ENCODE results near the gene TFCP2. TPM values are rescaled to one million over a fixed set of nuclear protein-coding genes. Genes with fewer than 3 reads are reported as not detected.

The TFCP2 gene
- total RNA-seq, 3 donors from 2014 or later, result 32.9 to 33.7 (median 33.1) TPM

Other genes starting within 250 kb of the TFCP2 start
- gene HIGD1C, start 220.6 kb downstream of the TFCP2 start, total RNA-seq, result not detected
- 10 to 100 TPM; 39.1 to 45.0 (median 39.3) TPM for gene SLC11A2, start 146.8 kb downstream of the TFCP2 start, total RNA-seq
- 10 to 100 TPM; 40.6 to 47.6 (median 42.5) TPM for gene LETMD1, start 124.8 kb downstream of the TFCP2 start, total RNA-seq
- 10 to 100 TPM; 20.7 to 22.5 (median 21.5) TPM for gene CSRNP2, start 89.5 kb downstream of the TFCP2 start, total RNA-seq
- 1 to 10 TPM; 4.1 to 8.5 (median 7.2) TPM for gene POU6F1, start 44.9 kb upstream of the TFCP2 start, total RNA-seq
- 100 to 1,000 TPM; 143 to 145 (median 145) TPM for gene DAZAP2, start 65.7 kb upstream of the TFCP2 start, total RNA-seq
- gene SMAGP, start 97.3 kb upstream of the TFCP2 start, total RNA-seq, result under 1 TPM; 0.76 to 0.87 (median 0.79) TPM
- gene BIN2, start 151.0 kb upstream of the TFCP2 start, total RNA-seq, result 10 to 100 TPM; 14.7 to 20.9 (median 16.4) TPM
- gene CELA1, start 173.5 kb upstream of the TFCP2 start, total RNA-seq, result not detected
- gene GALNT6, start 218.3 kb upstream of the TFCP2 start, total RNA-seq, result 10 to 100 TPM; 10.8 to 16.9 (median 11.9) TPM